GM12878 (cell line): ENCODE measurements around the gene UBXN7. TPM values are rescaled to one million over a fixed set of nuclear protein-coding genes. Genes with fewer than 3 reads are reported as not detected.

ENCODE experiments used
- ATAC-seq: fragments of 200-7000 bp; cut with Tn5 transposase; 3 replicates; pipeline ENCODE4 v1.9.1; 2020; ENCODE audit warnings: mild to moderate bottlenecking, moderate library complexity
- BruUV-seq: library from RNA; stranded (reverse); fragments of 400-500 nt; replicated peaks from 2 replicates; lab custom pipeline; 2021; lab: Mats Ljungman, UMichigan
- CTCF ChIA-PET: fragments of 300-600 bp; sonication (Branson Sonifier 250); formaldehyde crosslinking; extraction: SDS; loops from one replicate; lab custom pipeline; 2021; ENCODE audit warnings: inconsistent platforms; lab: Yijun Ruan, JAX
- POLR2A ChIA-PET: fragments of 350-600 bp; formaldehyde crosslinking; extraction: SDS; loops from one replicate; lab custom pipeline; 2021; ENCODE audit warnings: inconsistent platforms; lab: Charles Lee
- RAD21 ChIA-PET: fragments of 300-600 bp; sonication (Branson Sonifier 250); formaldehyde crosslinking; loops from one replicate; lab custom pipeline; 2023; ENCODE audit warnings: antibody characterized with exemption; ENCODE audit not compliant: unreplicated experiment; lab: Charles Lee
- SMC1A ChIA-PET: fragments of 300-600 bp; sonication (Branson Sonifier 250); formaldehyde crosslinking; loops from one replicate; lab custom pipeline; 2023; ENCODE audit not compliant: unreplicated experiment, uncharacterized antibody; lab: Charles Lee
- DNase-seq: peaks from one replicate; pipeline ENCODE4 v3.0.0-alpha.2; 2011; ENCODE audit warnings: low read depth, low spot score
- FAIRE-seq: peaks from 3 replicates; lab custom pipeline; 2011; peaks lifted over from hg19 to GRCh38; lab: Jason Lieb, UNC
- H2AFZ ChIP-seq: 2 replicates; pipeline ENCODE4 v1.6.0; 2011; ENCODE audit warnings: low read depth, low read length, control low read depth; ENCODE audit not compliant: control insufficient read depth
- H3K27ac ChIP-seq: 2 replicates; pipeline ENCODE4 v1.5.1; 2011; ENCODE audit warnings: control low read depth; ENCODE audit not compliant: control insufficient read depth, insufficient read depth
- H3K27me3 ChIP-seq, 2 experiments: replicated peaks in 1 of 2; 2 replicates each; pipeline versions ENCODE4 v1.6.0 to v1.6.1; 2011; ENCODE audit warnings: low read length in 1 of 2; ENCODE audit not compliant: control insufficient read depth in 2 of 2, insufficient read depth in 2 of 2
- H3K36me3 ChIP-seq, 2 experiments: 2 replicates each; pipeline ENCODE4 v1.5.1; 2011; ENCODE audit warnings: low read length in 1 of 2; ENCODE audit not compliant: control insufficient read depth in 2 of 2, insufficient read depth in 2 of 2
- H3K4me1 ChIP-seq: 2 replicates; pipeline ENCODE4 v1.6.1; 2011; ENCODE audit warnings: mild to moderate bottlenecking, low read length, moderate library complexity, mixed read lengths; ENCODE audit not compliant: control insufficient read depth, insufficient read depth
- H3K4me2 ChIP-seq: 2 replicates; pipeline ENCODE4 v1.6.0; 2011; ENCODE audit warnings: control low read depth; ENCODE audit not compliant: control insufficient read depth, insufficient read depth
- H3K4me3 ChIP-seq: fragments of 200-600 bp; sonication (generic); 2 replicates; pipeline ENCODE4 v1.5.1; 2016
- H3K79me2 ChIP-seq: 2 replicates; pipeline ENCODE4 v1.6.0; 2011; ENCODE audit warnings: low read length; ENCODE audit not compliant: control insufficient read depth, insufficient read depth
- H3K9ac ChIP-seq: 2 replicates; pipeline ENCODE4 v1.8.0; 2011; ENCODE audit warnings: low read length, control low read depth, mixed read lengths; ENCODE audit not compliant: control insufficient read depth, insufficient read depth
- H3K9me3 ChIP-seq: replicated peaks from 3 replicates; pipeline ENCODE4 v1.5.1; 2011; ENCODE audit warnings: mild to moderate bottlenecking, low read length; ENCODE audit not compliant: control insufficient read depth, insufficient read depth
- H4K20me1 ChIP-seq: 2 replicates; pipeline ENCODE4 v1.6.0; 2011; ENCODE audit not compliant: control insufficient read depth, insufficient read depth
- ASH2L ChIP-seq: fragments of 300-600, 200-600 bp; sonication (generic); IDR thresholded peaks from 2 replicates; pipeline ENCODE4 v1.6.1; 2017; ENCODE audit warnings: low read depth, mild to moderate bottlenecking, borderline replicate concordance
- BACH1 ChIP-seq: fragments of 450-650 bp; IDR thresholded peaks from 2 replicates; pipeline ENCODE4 v1.6.1; 2017; ENCODE audit warnings: mild to moderate bottlenecking, borderline replicate concordance
- BCL11A ChIP-seq: IDR thresholded peaks from 2 replicates; pipeline ENCODE4 v1.6.1; 2011; ENCODE audit warnings: low read depth, low read length
- BHLHE40 ChIP-seq, 2 experiments: fragments of 450-650 bp in 1 of 2; IDR thresholded peaks; 2 replicates each; pipeline ENCODE4 v1.6.1; 2011 to 2017; ENCODE audit warnings: low read depth in 2 of 2, borderline replicate concordance in 1 of 2, improper control_type of control experiment in 1 of 2, low read length in 1 of 2, mild to moderate bottlenecking in 1 of 2
- EP300 ChIP-seq, 2 experiments: fragments of 150-350 bp in 1 of 2; IDR thresholded peaks; 2 replicates each; pipeline ENCODE4 v1.6.1; 2011 to 2012; ENCODE audit warnings: low read depth in 2 of 2, low read length in 2 of 2, borderline replicate concordance in 1 of 2, improper control_type of control experiment in 1 of 2, inconsistent platforms in 1 of 2; ENCODE audit not compliant: control insufficient read depth in 1 of 2
- GABPA ChIP-seq: IDR thresholded peaks from 2 replicates; pipeline ENCODE4 v1.6.1; 2014; ENCODE audit warnings: antibody characterized with exemption, low read depth, mild to moderate bottlenecking, inconsistent platforms
- IKZF1 ChIP-seq: fragments of 450-650 bp; conservative IDR thresholded peaks from 2 replicates; pipeline ENCODE4 v1.6.1; 2017; ENCODE audit warnings: antibody characterized with exemption, mild to moderate bottlenecking
- MYB ChIP-seq: fragments of 150-350 bp; IDR thresholded peaks from 2 replicates; pipeline ENCODE4 v1.6.1; 2014; ENCODE audit warnings: mild to moderate bottlenecking, low read depth, low read length, borderline replicate concordance
- MYC ChIP-seq: IDR thresholded peaks from 2 replicates; pipeline ENCODE4 v1.6.1; 2011; ENCODE audit warnings: mild to moderate bottlenecking, low read length, moderate library complexity, inconsistent platforms; ENCODE audit not compliant: insufficient read depth, insufficient replicate concordance, insufficient read length, severe bottlenecking
- RELA ChIP-seq: fragments of 450-650 bp; IDR thresholded peaks from 2 replicates; pipeline ENCODE4 v1.8.0; 2014; ENCODE audit warnings: borderline replicate concordance; ENCODE audit not compliant: partially characterized antibody
- SRF ChIP-seq, 2 experiments: IDR thresholded peaks; 2 replicates each; pipeline ENCODE4 v1.6.1; 2011; ENCODE audit warnings: low read depth in 2 of 2, low read length in 2 of 2, mild to moderate bottlenecking in 1 of 2, moderate library complexity in 1 of 2
- TAF1 ChIP-seq: IDR thresholded peaks from 2 replicates; pipeline ENCODE4 v1.6.1; 2011; ENCODE audit warnings: mild to moderate bottlenecking, low read depth, low read length, borderline replicate concordance
- WRNIP1 ChIP-seq: IDR thresholded peaks from 2 replicates; pipeline ENCODE4 v1.6.1; 2011; ENCODE audit warnings: low read depth, low read length, improper control_type of control experiment, borderline replicate concordance
- ZSCAN29 ChIP-seq: fragments of 450-650 bp; IDR thresholded peaks from 2 replicates; pipeline ENCODE4 v1.6.1; 2017; ENCODE audit warnings: mild to moderate bottlenecking, moderate library complexity
- ZZZ3 ChIP-seq: IDR thresholded peaks from 2 replicates; pipeline ENCODE4 v1.6.1; 2011; ENCODE audit warnings: low read depth; ENCODE audit not compliant: control insufficient read depth, insufficient read length
- WGBS: methylation state at CpG from one replicate; pipeline ENCODE4 v1.1.6; 2016; ENCODE audit warnings: low lambda C conversion rate; ENCODE audit not compliant: insufficient replicate concordance, insufficient coverage; ENCODE audit errors: missing lambda C conversion rate; 5-methylcytosine and 5-hydroxymethylcytosine counted together
- in situ Hi-C: fragments of 300-500 bp; cut with MboI; formaldehyde crosslinking; loops from 9 replicates; pipeline ENCODE4 v1.14.3; 2018; ENCODE audit warnings: mixed read lengths
- intact Hi-C: fragments of 100-400 bp; cut with micrococcal nuclease; formaldehyde crosslinking; loops from one replicate; pipeline ENCODE4 v1.14.2; 2022; ENCODE audit not compliant: unreplicated experiment
- polyA plus RNA-seq, 11 experiments: library from polyadenylated mRNA; depleted of rRNA in 4 of 11; unstranded in 6 of 11; stranded (reverse) in 5 of 11; fragments of >200 nt; fragmentation: Nextera tagmentation in 4 of 11; fragmentation: Illumina TruSeq in 1 of 11; extraction: Ambion mirVana in 4 of 11; extraction: Trizol in 1 of 11; gene quantifications; 1 replicate in 1 of 11; 2 replicates in 10 of 11; pipeline versions ENCODE4 v1.2.1 to v1.2.3, GENCODE V29; 2011 to 2016; ENCODE audit warnings: inconsistent platforms in 2 of 11, missing spikeins in 2 of 11, low read depth in 1 of 11
- total RNA-seq, 4 experiments: library from RNA; depleted of rRNA in 3 of 4; stranded (reverse); fragments of >200 nt in 3 of 4; fragmentation: Illumina TruSeq in 1 of 4; extraction: Trizol in 1 of 4; gene quantifications; 2 replicates each; pipeline versions ENCODE4 v1.2.1 to v1.2.3, GENCODE V29; 2013 to 2021
- TF ChIP-seq, protein P1 (sequence below): fragments of 450-650 bp; IDR thresholded peaks from 2 replicates; pipeline ENCODE4 v1.6.1; 2017; ENCODE audit warnings: borderline replicate concordance
- TF ChIP-seq, protein P2 (sequence below): IDR thresholded peaks from 2 replicates; pipeline ENCODE4 v1.6.1; 2012; ENCODE audit warnings: low read depth, low read length, improper control_type of control experiment
- TF ChIP-seq, protein P3 (sequence below): fragments of 450-650 bp; formaldehyde crosslinking; IDR thresholded peaks from 2 replicates; pipeline ENCODE4 v1.5.0; 2022; ENCODE audit warnings: mild to moderate bottlenecking, missing genetic modification characterization
- TF ChIP-seq, protein P4 (sequence below): IDR thresholded peaks from 2 replicates; pipeline ENCODE4 v1.6.1; 2012; ENCODE audit warnings: low read depth, low read length, improper control_type of control experiment

UBXN7 gene
- total and polyA plus RNA-seq, 10 of the 15 experiments (the other 5 are each of a cell fraction or from before 2014, with no cell fraction given) = 4.8 to 78.4 (median 24.9) TPM

DNA sequence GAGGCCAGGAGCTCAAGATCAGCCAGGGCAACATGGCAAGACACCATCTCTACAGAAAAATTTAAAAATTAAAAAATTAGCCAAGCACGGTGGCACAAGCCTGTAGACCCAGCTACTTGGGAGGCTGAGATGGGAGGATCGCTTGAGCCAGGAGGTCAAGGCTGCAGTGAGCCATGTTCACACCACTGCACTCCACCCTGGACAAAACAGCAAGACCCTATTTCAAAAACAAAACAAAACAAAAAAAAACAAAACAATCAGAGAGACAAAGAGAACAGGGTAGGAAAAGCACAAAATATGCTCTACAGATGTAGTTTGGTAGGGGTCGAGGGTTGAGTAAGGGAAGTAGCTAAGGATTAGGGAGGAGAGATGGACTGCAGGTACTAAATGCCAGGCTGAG is 117.6 kb downstream of the UBXN7 start:
- H3K9me3 ChIP-seq = no peaks in the 10 kb centered on the region

More for the DNA sequence above, 117.6 kb downstream of the UBXN7 start:
- Histone ChIP-seq H3K4me2 (no peak overlapping the region), H3K27ac (no peak overlapping the region), H3K9ac (no peak overlapping the region), H3K27me3 (no peaks in the 10 kb centered on the region), H3K4me3 (no peak overlapping the region), H3K36me3 (no peaks in the 10 kb centered on the region; a peak in 1 of 4 replicates), H3K4me1 (no peaks in the 10 kb centered on the region), H4K20me1 (no peaks in the 10 kb centered on the region), H2AFZ (no peak overlapping the region), H3K79me2 (peaks cover 17% of the 10 kb centered on the region)
- ChIA-PET SMC1A (interaction anchor here (0.6 to 2.1 kb wide), 2 partner anchors 16 to 263 kb away, joined by 3 to 5 read pairs; no protein-coding TSS in a partner anchor), POLR2A (interaction anchor here (0.8 to 0.9 kb wide), 2 partner anchors 9 to 37 kb away, joined by 4 read pairs; no protein-coding TSS in a partner anchor), CTCF (no interaction called here), RAD21 (interaction anchor here (1.3 kb wide), 1 partner anchor 208 kb away, joined by 3 read pairs; no protein-coding TSS in a partner anchor)
- no TSS peak for BruUV-seq
- no peak for DNase-seq
- no peak for ATAC-seq
- in situ Hi-C loops = no loop called here
- 96% methylated on average over 3 of the region's 3 CpGs for WGBS
- intact Hi-C loops = no loop called here
- FAIRE-seq = no peak
- TF ChIP-seq RELA (no peak), EP300 (IDR thresholded peaks at IDR 0.05; ENCODE audit: borderline replicate concordance in 1 of 2, control insufficient read depth in 1 of 2, low read depth in 2 of 2, low read length in 2 of 2) (no peak), ZZZ3 (no peak), IKZF1 (no peak), MYC (no peak), MYB (no peak), WRNIP1 (no peak), ASH2L (no peak), GABPA (no peak), BHLHE40 (IDR thresholded peaks at IDR 0.05; ENCODE audit: borderline replicate concordance in 1 of 2, low read depth in 2 of 2, low read length in 1 of 2) (no peak), SRF (IDR thresholded peaks at IDR 0.05; ENCODE audit: low read depth in 2 of 2, low read length in 2 of 2) (no peak), BCL11A (no peak), TAF1 (no peak), BACH1 (no peak), ZSCAN29 (no peak)
- TF ChIP-seq, protein P1, sequence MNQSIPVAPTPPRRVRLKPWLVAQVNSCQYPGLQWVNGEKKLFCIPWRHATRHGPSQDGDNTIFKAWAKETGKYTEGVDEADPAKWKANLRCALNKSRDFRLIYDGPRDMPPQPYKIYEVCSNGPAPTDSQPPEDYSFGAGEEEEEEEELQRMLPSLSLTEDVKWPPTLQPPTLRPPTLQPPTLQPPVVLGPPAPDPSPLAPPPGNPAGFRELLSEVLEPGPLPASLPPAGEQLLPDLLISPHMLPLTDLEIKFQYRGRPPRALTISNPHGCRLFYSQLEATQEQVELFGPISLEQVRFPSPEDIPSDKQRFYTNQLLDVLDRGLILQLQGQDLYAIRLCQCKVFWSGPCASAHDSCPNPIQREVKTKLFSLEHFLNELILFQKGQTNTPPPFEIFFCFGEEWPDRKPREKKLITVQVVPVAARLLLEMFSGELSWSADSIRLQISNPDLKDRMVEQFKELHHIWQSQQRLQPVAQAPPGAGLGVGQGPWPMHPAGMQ = no peak
- TF ChIP-seq, protein P2, sequence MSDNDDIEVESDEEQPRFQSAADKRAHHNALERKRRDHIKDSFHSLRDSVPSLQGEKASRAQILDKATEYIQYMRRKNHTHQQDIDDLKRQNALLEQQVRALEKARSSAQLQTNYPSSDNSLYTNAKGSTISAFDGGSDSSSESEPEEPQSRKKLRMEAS = no peak
- TF ChIP-seq, protein P3, sequence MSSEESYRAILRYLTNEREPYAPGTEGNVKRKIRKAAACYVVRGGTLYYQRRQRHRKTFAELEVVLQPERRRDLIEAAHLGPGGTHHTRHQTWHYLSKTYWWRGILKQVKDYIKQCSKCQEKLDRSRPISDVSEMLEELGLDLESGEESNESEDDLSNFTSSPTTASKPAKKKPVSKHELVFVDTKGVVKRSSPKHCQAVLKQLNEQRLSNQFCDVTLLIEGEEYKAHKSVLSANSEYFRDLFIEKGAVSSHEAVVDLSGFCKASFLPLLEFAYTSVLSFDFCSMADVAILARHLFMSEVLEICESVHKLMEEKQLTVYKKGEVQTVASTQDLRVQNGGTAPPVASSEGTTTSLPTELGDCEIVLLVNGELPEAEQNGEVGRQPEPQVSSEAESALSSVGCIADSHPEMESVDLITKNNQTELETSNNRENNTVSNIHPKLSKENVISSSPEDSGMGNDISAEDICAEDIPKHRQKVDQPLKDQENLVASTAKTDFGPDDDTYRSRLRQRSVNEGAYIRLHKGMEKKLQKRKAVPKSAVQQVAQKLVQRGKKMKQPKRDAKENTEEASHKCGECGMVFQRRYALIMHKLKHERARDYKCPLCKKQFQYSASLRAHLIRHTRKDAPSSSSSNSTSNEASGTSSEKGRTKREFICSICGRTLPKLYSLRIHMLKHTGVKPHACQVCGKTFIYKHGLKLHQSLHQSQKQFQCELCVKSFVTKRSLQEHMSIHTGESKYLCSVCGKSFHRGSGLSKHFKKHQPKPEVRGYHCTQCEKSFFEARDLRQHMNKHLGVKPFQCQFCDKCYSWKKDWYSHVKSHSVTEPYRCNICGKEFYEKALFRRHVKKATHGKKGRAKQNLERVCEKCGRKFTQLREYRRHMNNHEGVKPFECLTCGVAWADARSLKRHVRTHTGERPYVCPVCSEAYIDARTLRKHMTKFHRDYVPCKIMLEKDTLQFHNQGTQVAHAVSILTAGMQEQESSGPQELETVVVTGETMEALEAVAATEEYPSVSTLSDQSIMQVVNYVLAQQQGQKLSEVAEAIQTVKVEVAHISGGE (CRISPR knock-in tag) = no peak
- TF ChIP-seq, protein P4, sequence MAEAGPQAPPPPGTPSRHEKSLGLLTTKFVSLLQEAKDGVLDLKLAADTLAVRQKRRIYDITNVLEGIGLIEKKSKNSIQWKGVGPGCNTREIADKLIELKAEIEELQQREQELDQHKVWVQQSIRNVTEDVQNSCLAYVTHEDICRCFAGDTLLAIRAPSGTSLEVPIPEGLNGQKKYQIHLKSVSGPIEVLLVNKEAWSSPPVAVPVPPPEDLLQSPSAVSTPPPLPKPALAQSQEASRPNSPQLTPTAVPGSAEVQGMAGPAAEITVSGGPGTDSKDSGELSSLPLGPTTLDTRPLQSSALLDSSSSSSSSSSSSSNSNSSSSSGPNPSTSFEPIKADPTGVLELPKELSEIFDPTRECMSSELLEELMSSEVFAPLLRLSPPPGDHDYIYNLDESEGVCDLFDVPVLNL = no peak
